Thoracic aorta (tissue), 2 donors: ENCODE data around the gene MMP14. TPM values are rescaled to one million over a fixed set of nuclear protein-coding genes. Genes with fewer than 3 reads are reported as not detected.

Experiments
- ATAC-seq: fragments of 150-250 bp; one replicate; pipeline ENCODE4 v1.8.0; 2017; ENCODE audit warnings: low read depth; ENCODE audit not compliant: insufficient number of reproducible peaks, low FRiP score
- DNase-seq: peaks from one replicate; pipeline ENCODE4 v3.0.0-alpha.2; 2020; ENCODE audit warnings: low spot score
- H3K27ac ChIP-seq, 2 donors: fragments of 200-600 bp; sonication (generic); 1 replicate in 1 of 2; 2 replicates in 1 of 2; pipeline ENCODE4 v1.5.1; 2016; ENCODE audit warnings: mild to moderate bottlenecking in 2 of 2, moderate library complexity in 2 of 2
- H3K27me3 ChIP-seq: fragments of 200-600 bp; sonication (generic); replicated peaks from 2 replicates; pipeline ENCODE4 v1.6.0; 2016; ENCODE audit warnings: mild to moderate bottlenecking; ENCODE audit not compliant: insufficient read depth
- H3K36me3 ChIP-seq: fragments of 200-600 bp; sonication (generic); one replicate; pipeline ENCODE4 v1.5.1; 2016
- H3K4me1 ChIP-seq, 2 donors: fragments of 200-600 bp; sonication (generic); 1 replicate in 1 of 2; 2 replicates in 1 of 2; pipeline versions ENCODE4 v1.5.1 to v1.6.0; 2016; ENCODE audit warnings: low read depth in 2 of 2, mild to moderate bottlenecking in 1 of 2; ENCODE audit not compliant: control insufficient read depth in 1 of 2
- H3K4me3 ChIP-seq: fragments of 200-600 bp; sonication (generic); 2 replicates; pipeline ENCODE4 v1.5.1; 2016; ENCODE audit warnings: mild to moderate bottlenecking
- H3K9me3 ChIP-seq: fragments of 200-600 bp; sonication (generic); 2 replicates; pipeline ENCODE4 v1.5.1; 2016
- total RNA-seq, 2 donors: library from RNA; depleted of rRNA; stranded (reverse); fragments of >200 nt; gene quantifications; one replicate each; pipeline versions ENCODE4 v1.1.0 to v1.2.3, GENCODE V29; 2016
- TF ChIP-seq, protein P1 (sequence below): fragments of 200-600 bp; sonication (generic); IDR thresholded peaks from one replicate; pipeline ENCODE4 v1.5.1; 2019; ENCODE audit warnings: antibody characterized with exemption

Gene MMP14
- total RNA-seq, 2 donors from 2014 or later = 160 to 182 TPM

DNA sequence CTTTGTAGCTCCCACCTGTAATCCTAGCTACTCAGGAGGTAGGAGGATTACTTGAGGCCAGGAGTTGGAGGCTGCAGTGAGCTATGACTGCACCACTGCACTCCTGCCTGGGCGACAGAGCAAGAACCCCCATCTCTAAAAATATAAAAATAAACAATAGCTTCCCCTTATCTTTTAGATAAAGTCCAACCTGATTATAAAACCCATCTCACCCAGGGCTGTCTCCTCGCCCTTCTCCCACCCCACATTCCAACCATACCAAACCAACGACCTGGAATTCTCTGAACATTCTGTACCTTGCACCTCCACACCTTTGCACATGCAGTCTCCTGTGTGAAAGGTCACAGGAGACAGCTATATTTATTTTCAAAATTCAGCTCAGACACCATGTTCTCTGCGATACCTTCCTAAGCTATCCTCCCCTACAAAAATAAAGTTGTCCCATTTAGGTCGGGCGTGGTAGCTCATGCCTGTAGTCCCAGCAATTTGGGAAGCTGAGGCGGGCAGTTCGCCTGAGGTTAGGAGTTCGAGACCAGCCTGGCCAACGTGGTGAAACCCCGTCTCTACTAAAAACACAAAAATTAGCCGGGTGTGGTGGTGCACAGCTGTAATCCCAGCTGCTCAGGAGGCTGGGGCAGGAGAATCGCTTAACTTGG lies 28.8 kb upstream of the MMP14 start:
- no peak overlapping the region for H3K4me3 ChIP-seq
- no peaks in the 10 kb centered on the region for H3K36me3 ChIP-seq
- ATAC-seq = no peak
- no peaks in the 10 kb centered on the region for H3K9me3 ChIP-seq
- H3K4me1 ChIP-seq = no peaks in the 10 kb centered on the region
- H3K27me3 ChIP-seq = no peaks in the 10 kb centered on the region
- H3K27ac ChIP-seq = no peak overlapping the region
- TF ChIP-seq, protein P1, sequence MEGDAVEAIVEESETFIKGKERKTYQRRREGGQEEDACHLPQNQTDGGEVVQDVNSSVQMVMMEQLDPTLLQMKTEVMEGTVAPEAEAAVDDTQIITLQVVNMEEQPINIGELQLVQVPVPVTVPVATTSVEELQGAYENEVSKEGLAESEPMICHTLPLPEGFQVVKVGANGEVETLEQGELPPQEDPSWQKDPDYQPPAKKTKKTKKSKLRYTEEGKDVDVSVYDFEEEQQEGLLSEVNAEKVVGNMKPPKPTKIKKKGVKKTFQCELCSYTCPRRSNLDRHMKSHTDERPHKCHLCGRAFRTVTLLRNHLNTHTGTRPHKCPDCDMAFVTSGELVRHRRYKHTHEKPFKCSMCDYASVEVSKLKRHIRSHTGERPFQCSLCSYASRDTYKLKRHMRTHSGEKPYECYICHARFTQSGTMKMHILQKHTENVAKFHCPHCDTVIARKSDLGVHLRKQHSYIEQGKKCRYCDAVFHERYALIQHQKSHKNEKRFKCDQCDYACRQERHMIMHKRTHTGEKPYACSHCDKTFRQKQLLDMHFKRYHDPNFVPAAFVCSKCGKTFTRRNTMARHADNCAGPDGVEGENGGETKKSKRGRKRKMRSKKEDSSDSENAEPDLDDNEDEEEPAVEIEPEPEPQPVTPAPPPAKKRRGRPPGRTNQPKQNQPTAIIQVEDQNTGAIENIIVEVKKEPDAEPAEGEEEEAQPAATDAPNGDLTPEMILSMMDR = no peak
- DNase-seq = no peak

DNA sequence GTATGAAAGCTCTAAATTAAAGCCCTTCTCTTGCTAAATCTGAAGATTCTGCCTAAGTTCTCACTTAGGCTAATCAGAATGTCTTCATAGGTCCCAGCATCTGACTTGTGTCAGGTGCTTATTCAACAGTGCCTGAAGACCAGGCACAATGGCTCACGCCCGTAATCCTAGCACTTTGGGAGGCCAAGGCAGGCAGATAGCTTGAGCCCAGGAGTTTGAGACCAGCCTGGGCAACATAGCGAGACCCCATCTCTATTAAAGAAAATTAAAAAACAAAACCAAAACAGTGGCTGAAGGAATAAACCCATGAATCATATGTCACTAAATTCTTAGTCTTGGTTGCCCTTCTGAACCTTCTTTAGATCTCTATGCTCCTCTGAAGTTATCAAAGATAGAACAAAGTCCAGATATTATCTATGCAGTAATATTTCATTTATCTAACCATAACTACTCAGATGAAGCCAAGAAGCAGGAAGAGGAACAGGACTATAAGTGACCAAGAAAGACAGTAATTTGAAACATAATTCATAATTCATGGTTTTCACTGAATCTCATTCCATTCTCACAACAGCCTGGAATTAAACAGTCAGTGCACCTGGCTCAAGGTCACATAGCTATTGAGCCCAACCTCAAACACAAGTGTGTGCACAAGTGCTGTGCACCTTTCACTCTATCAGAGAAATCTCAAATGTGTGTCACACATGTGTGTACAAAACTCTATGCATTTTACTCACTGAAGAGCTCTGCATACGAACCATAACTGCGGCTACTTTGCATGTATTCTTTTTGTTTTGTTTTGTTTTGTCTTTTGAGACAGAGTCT lies 27.8 kb upstream of the MMP14 start:
- H3K9me3 ChIP-seq = no peaks in the 10 kb centered on the region
- no peaks in the 10 kb centered on the region for H3K27me3 ChIP-seq
- TF ChIP-seq, protein P1 = no peak
- H3K4me3 ChIP-seq = no peak overlapping the region
- no peak for DNase-seq
- H3K27ac ChIP-seq = no peak overlapping the region
- ATAC-seq = no peak
- no peaks in the 10 kb centered on the region for H3K4me1 ChIP-seq
- no peaks in the 10 kb centered on the region for H3K36me3 ChIP-seq

DNA sequence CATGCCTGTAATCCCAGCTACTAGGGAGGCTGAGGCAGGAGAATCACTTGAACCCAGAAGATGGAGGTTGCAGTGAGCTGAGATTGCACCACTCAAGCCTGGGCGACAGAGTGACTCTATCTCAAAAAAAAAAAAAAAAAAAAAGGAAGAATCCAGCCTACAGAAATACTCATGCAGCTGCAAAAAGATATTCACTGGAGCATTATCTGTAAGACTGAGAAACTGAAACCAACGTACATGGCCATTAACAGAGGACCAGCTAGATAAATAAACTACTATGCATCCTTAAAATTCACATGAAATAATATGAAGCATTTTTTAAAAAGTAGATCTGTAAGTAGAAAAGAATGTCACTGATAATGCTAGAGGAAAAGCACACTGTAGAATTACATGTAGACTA lies 24.7 kb upstream of the MMP14 start:
- Histone ChIP-seq H3K36me3 (no peaks in the 10 kb centered on the region), H3K4me1 (no peaks in the 10 kb centered on the region), H3K27me3 (no peaks in the 10 kb centered on the region), H3K27ac (peak overlapping the region in 1 of 2 donors; percentile 11), H3K9me3 (no peaks in the 10 kb centered on the region), H3K4me3 (no peak overlapping the region)
- no peak for DNase-seq
- TF ChIP-seq, protein P1 = no peak
- ATAC-seq = no peak

DNA sequence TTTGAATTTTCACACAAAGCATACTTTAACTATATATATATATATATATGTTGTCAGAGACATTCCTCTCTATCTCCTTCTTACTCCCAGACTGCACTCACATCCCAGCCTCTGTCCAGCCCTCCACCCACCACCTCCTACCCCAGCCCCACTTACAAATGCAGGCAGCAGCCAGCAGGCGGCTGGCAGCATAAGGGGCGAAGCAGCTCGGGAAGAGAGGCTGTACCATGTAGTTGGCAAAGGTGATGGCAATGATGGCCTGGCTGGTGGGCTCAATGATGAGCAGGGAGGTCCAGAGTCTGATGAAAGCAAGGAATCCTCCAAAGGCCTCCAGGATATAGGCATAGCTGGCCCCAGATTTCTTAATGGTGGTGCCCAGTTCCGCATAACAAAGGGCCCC lies 23.6 kb upstream of the MMP14 start:
- DNase-seq = no peak
- Histone ChIP-seq H3K4me3 (no peak overlapping the region), H3K9me3 (no peaks in the 10 kb centered on the region), H3K36me3 (no peaks in the 10 kb centered on the region), H3K4me1 (peaks cover 0 to 4% of the 10 kb centered on the region in 2 donors), H3K27me3 (no peaks in the 10 kb centered on the region), H3K27ac (no peak overlapping the region)
- TF ChIP-seq, protein P1 = no peak
- no peak for ATAC-seq

DNA sequence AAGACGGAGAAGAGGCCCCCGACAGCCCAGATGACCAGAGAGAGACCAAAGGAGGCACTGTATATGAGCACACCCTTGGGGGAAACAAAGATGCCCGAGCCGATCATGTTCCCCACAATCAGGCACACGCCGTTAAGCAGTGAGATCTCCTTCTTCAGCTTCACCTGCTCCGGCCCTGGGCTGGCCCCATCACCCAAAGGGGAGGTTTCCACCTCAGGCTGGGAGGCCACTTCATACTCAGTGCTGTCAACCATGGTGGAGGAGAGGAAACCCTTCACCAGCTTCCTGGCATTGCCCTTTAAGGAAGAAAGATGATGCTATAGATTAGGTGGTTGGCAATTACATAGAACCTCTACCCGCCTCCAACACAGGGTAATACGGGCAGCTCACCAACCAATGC lies 23.2 kb upstream of the MMP14 start:
- H3K4me3 ChIP-seq = no peak overlapping the region
- TF ChIP-seq, protein P1 = no peak
- no peaks in the 10 kb centered on the region for H3K36me3 ChIP-seq
- DNase-seq = no peak
- no peaks in the 10 kb centered on the region for H3K27me3 ChIP-seq
- H3K27ac ChIP-seq = no peak overlapping the region
- no peaks in the 10 kb centered on the region for H3K9me3 ChIP-seq
- no peak for ATAC-seq
- peaks cover under 1 to 8% of the 10 kb centered on the region in 2 donors for H3K4me1 ChIP-seq
